Stimulated activated effector memory CD8-positive, alpha-beta T cell treated with anti-CD3 and anti-CD28 coated beads, Interleukin-12 subunit alpha, Interleukin-12 subunit beta, amount 100 ng/mL, for 72 hours (primary cell): ENCODE data around the gene FMO5.
A peak's percentile ranks its signal among the peaks of the same experiment; 100 is the strongest.

Experiments
- ATAC-seq: fragments of 150-1000 bp; cut with Tn5 transposase; 2 replicates; pipeline ENCODE4 v1.10.0; 2021
- DNase-seq, 2 donors: peaks; one replicate each; pipeline ENCODE4 v3.0.0; 2021 to 2022; ENCODE audit warnings: low spot score in 2 of 2
- H3K27ac Mint-ChIP-seq: one replicate; pipeline ENCODE4 v1.8.0; 2022; ENCODE audit warnings: mild to moderate bottlenecking, mixed read lengths
- H3K36me3 Mint-ChIP-seq: one replicate; pipeline ENCODE4 v1.8.0; 2022; ENCODE audit warnings: mild to moderate bottlenecking, mixed read lengths
- H3K4me1 Mint-ChIP-seq: one replicate; pipeline ENCODE4 v1.8.0; 2022; ENCODE audit warnings: mixed read lengths
- H3K4me3 Mint-ChIP-seq: one replicate; pipeline ENCODE4 v1.8.0; 2022; ENCODE audit warnings: mild to moderate bottlenecking, mixed read lengths
- H3K9me3 Mint-ChIP-seq: one replicate; pipeline ENCODE4 v1.8.0; 2022; ENCODE audit warnings: mixed read lengths

Gene FMO5

DNA sequence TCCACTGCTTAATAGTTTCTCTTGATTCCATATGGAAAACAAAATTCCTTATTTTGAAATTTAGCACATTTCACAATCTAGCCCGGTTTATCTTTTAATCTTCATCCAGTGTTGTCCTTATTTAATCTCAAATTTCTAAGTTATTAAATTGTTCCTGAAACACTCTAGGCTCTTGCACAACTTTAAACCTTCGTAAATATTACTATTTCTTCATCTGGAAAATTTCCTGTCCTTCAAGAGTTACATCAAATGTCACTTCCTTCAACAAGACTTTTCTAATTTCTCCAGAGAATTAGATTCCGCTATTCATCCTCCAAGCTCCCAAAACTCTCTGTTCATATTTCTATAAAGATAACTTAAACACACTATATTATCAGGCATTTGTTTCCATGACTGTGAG, 6.5 kb downstream of the FMO5 start:
- ATAC-seq: no peak
- no peak for DNase-seq
- no peaks in the 10 kb centered on the region for H3K36me3 Mint-ChIP-seq
- H3K9me3 Mint-ChIP-seq: no peaks in the 10 kb centered on the region
- H3K4me3 Mint-ChIP-seq: no peak overlapping the region
- no peak overlapping the region for H3K27ac Mint-ChIP-seq
- peaks cover 1% of the 10 kb centered on the region for H3K4me1 Mint-ChIP-seq

DNA sequence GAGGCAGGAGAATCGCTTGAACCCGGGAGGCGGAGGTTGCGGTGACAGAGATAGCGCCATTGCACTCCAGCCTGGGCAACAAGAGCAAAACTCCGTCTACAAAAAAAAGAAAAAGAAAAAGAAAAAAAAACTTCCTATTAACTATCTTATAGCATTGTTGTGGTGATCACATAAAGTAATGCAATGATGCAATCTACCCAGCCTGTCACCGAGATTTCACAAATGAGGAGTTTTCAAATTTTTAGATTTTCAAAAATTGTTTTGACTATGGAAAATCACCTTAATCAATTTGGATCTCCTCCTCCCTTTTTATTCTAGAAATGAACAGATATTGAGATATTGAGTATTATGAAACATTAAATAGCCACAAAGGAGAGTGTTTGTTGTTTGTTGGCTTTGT, 8.0 kb downstream of the FMO5 start:
- DNase-seq: no peak
- Mint-ChIP-seq H3K9me3 (no peaks in the 10 kb centered on the region), H3K4me3 (no peak overlapping the region), H3K4me1 (no peaks in the 10 kb centered on the region), H3K27ac (no peak overlapping the region), H3K36me3 (no peaks in the 10 kb centered on the region)
- no peak for ATAC-seq

DNA sequence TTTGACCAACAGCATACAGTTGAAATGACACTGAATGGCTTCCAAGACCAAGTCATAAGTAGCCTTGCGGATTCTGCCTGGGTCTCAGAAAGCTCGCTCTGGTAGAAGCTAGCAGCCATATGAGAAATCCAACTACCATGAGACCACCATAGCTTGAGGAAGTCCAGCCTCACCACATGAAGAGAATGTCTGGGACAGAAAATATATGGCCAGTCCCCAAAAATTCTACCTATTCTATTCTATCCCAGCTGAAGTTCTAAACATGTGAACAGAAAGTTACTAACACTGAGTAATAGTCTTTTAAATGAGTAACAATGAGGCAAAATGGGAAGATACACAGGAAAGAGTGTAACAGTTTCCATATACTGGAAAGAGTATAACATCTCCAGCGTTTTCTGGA, 9.0 kb downstream of the FMO5 start:
- no peaks in the 10 kb centered on the region for H3K9me3 Mint-ChIP-seq
- no peaks in the 10 kb centered on the region for H3K36me3 Mint-ChIP-seq
- no peaks in the 10 kb centered on the region for H3K4me1 Mint-ChIP-seq
- DNase-seq: no peak
- no peak for ATAC-seq
- no peak overlapping the region for H3K4me3 Mint-ChIP-seq
- H3K27ac Mint-ChIP-seq: no peak overlapping the region

GRCh38 chr1:147215540-147215916, 9.6 kb downstream of the FMO5 start:
- H3K9me3 Mint-ChIP-seq: no peaks in the 10 kb centered on the region
- ATAC-seq (no peak), DNase-seq (no peak)
- H3K4me1 Mint-ChIP-seq: no peaks in the 10 kb centered on the region
- H3K4me3 Mint-ChIP-seq: no peak overlapping the region
- H3K27ac Mint-ChIP-seq: no peak overlapping the region
- H3K36me3 Mint-ChIP-seq: no peaks in the 10 kb centered on the region

- Mint-ChIP-seq H3K27ac (no peak overlapping the region), H3K9me3 (no peaks in the 10 kb centered on the region), H3K36me3 (no peaks in the 10 kb centered on the region), H3K4me1 (no peaks in the 10 kb centered on the region), H3K4me3 (no peak overlapping the region)
- DNase-seq (no peak), ATAC-seq (no peak)
Observed at GRCh38 chr1:147214842-147215539, 10.1 kb downstream of the FMO5 start.

GRCh38 chr1:147214325-147214724, 10.8 kb downstream of the FMO5 start:
- Mint-ChIP-seq H3K36me3 (no peaks in the 10 kb centered on the region), H3K9me3 (no peaks in the 10 kb centered on the region), H3K27ac (no peak overlapping the region), H3K4me3 (no peak overlapping the region), H3K4me1 (no peaks in the 10 kb centered on the region)
- no peak for DNase-seq
- no peak for ATAC-seq

DNA sequence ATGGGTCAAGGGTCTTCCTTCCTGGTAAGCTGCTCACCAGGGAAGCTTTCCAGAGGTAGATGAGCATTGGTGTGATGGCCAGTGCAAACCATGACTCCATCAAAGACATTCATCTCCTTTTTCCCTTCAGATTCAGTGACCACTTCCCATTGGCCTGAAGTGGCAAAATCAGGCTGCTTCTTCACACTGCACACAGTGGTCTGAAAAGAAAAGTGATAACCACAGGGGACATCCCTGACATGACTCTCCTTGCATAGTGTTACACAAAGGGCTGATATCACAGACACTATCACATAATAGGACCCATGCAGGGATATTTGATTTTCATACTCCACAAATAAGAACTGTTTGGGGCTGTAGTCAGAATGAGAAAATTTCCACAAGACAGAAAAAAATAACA, 11.9 kb downstream of the FMO5 start:
- Mint-ChIP-seq H3K4me1 (no peaks in the 10 kb centered on the region), H3K4me3 (no peak overlapping the region), H3K9me3 (no peaks in the 10 kb centered on the region), H3K36me3 (no peaks in the 10 kb centered on the region), H3K27ac (no peak overlapping the region)
- ATAC-seq (peak; percentile 66), DNase-seq (no peak)

DNA sequence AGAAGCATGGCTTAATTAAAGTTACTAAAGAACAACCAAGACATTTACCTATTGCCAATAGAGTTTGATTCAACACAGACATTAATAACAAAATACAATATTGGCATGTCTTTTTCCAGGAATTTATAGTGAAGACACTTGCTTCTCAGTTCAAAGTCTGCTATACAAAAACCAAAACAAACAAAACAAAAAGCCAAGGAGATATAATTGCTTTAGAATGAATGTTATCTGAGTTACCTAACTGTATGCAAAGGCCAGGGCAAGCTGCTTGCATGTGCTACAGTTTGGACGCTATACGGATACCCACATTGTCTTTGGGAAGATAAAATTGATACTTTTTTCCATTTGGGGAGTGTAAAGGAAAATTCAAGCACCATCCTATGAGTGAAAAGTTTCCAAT, 13.6 kb downstream of the FMO5 start:
- ATAC-seq (no peak), DNase-seq (no peak)
- no peaks in the 10 kb centered on the region for H3K9me3 Mint-ChIP-seq
- H3K4me1 Mint-ChIP-seq: no peaks in the 10 kb centered on the region
- H3K4me3 Mint-ChIP-seq: no peak overlapping the region
- H3K36me3 Mint-ChIP-seq: no peaks in the 10 kb centered on the region
- no peak overlapping the region for H3K27ac Mint-ChIP-seq

DNA sequence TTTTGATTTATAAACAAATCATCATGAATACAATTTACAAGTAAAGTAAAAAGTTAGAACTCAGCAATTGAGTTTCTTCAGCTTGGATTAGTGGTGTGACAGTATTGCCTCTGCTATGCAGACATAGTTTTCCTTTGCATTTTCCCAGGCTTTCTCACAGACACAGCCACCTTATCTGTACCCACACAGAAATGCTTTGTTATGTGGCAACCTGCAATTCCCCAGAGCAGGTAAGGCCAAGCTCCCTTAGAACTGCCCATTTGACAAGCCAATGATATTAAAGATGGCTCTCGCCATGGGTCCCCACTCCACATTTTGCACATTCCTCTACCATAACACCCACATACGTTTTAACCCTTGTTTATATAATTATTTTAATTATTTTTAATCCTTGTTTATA, 14.2 kb downstream of the FMO5 start:
- Mint-ChIP-seq H3K9me3 (no peaks in the 10 kb centered on the region), H3K36me3 (no peaks in the 10 kb centered on the region), H3K4me1 (no peaks in the 10 kb centered on the region), H3K4me3 (no peak overlapping the region), H3K27ac (no peak overlapping the region)
- no peak for ATAC-seq
- DNase-seq: no peak

- H3K4me3 Mint-ChIP-seq: no peak overlapping the region
- no peak for ATAC-seq
- DNase-seq: no peak
- H3K36me3 Mint-ChIP-seq: no peaks in the 10 kb centered on the region
- no peak overlapping the region for H3K27ac Mint-ChIP-seq
- no peaks in the 10 kb centered on the region for H3K4me1 Mint-ChIP-seq
- H3K9me3 Mint-ChIP-seq: no peaks in the 10 kb centered on the region
Observed at GRCh38 chr1:147209825-147210821, 15.0 kb downstream of the FMO5 start.

- no peak for DNase-seq
- H3K9me3 Mint-ChIP-seq: no peaks in the 10 kb centered on the region
- ATAC-seq: no peak
- H3K36me3 Mint-ChIP-seq: no peaks in the 10 kb centered on the region
- H3K4me3 Mint-ChIP-seq: no peak overlapping the region
- H3K4me1 Mint-ChIP-seq: no peaks in the 10 kb centered on the region
- H3K27ac Mint-ChIP-seq: no peak overlapping the region
Observed at GRCh38 chr1:147208619-147209018, 16.5 kb downstream of the FMO5 start.

- Mint-ChIP-seq H3K36me3 (no peaks in the 10 kb centered on the region), H3K27ac (no peak overlapping the region), H3K9me3 (no peaks in the 10 kb centered on the region), H3K4me3 (no peak overlapping the region), H3K4me1 (no peaks in the 10 kb centered on the region)
- ATAC-seq: no peak
- no peak for DNase-seq
Observed at GRCh38 chr1:147207192-147207591, 17.9 kb downstream of the FMO5 start.

GRCh38 chr1:147204080-147204479, 21.1 kb downstream of the FMO5 start:
- Mint-ChIP-seq H3K36me3 (no peaks in the 10 kb centered on the region), H3K4me3 (no peak overlapping the region)
- DNase-seq: no peak

GRCh38 chr1:147202576-147202975, 22.6 kb downstream of the FMO5 start:
- Mint-ChIP-seq H3K4me3 (no peak overlapping the region), H3K36me3 (no peaks in the 10 kb centered on the region), H3K9me3 (no peaks in the 10 kb centered on the region), H3K4me1 (peaks cover 5% of the 10 kb centered on the region), H3K27ac (no peak overlapping the region)
- ATAC-seq (no peak), DNase-seq (no peak)

More at GRCh38 chr1:147204080-147204479, 21.1 kb downstream of the FMO5 start:
- ATAC-seq: no peak
- H3K9me3 Mint-ChIP-seq: no peaks in the 10 kb centered on the region
- peaks cover 2% of the 10 kb centered on the region for H3K4me1 Mint-ChIP-seq
- H3K27ac Mint-ChIP-seq: no peak overlapping the region

GRCh38 chr1:147201786-147202185, 23.4 kb downstream of the FMO5 start:
- Mint-ChIP-seq H3K27ac (no peak overlapping the region), H3K4me1 (peaks cover 5% of the 10 kb centered on the region), H3K4me3 (no peak overlapping the region), H3K9me3 (no peaks in the 10 kb centered on the region), H3K36me3 (no peaks in the 10 kb centered on the region)
- ATAC-seq: no peak
- DNase-seq: no peak

GRCh38 chr1:147201276-147201675, 23.9 kb downstream of the FMO5 start:
- DNase-seq: no peak
- Mint-ChIP-seq H3K4me1 (peaks cover 5% of the 10 kb centered on the region), H3K36me3 (no peaks in the 10 kb centered on the region), H3K4me3 (no peak overlapping the region), H3K9me3 (no peaks in the 10 kb centered on the region), H3K27ac (no peak overlapping the region)
- ATAC-seq: no peak
